Naive thymus-derived CD8-positive, alpha-beta T cell (primary cell): ENCODE data around the gene IL6R. TPM values are rescaled to one million over a fixed set of nuclear protein-coding genes. Genes with fewer than 3 reads are reported as not detected.
"Not testable (repeated sequence)": the region's sequence is repeated elsewhere in the genome, so short reads cannot be mapped to it uniquely, and the experiment has no call there.

Experiments
- ATAC-seq, 2 donors: fragments of 150-1000 bp; cut with Tn5 transposase in 1 of 2; sonication (Bioruptor Pico), chemical (Tn5 transposase) in 1 of 2; 1 replicate in 1 of 2; 2 replicates in 1 of 2; pipeline ENCODE4 v1.10.0; 2021; ENCODE audit warnings: mild to moderate bottlenecking in 2 of 2, moderate library complexity in 2 of 2
- POLR2A ChIA-PET: fragments of 350-600 bp; sonication (Branson Sonifier 250); formaldehyde crosslinking; loops from one replicate; lab custom pipeline; 2021; ENCODE audit warnings: antibody characterized with exemption; lab: Charles Lee
- DNase-seq, 10 donors: peaks; one replicate each; pipeline versions ENCODE4 v3.0.0 to v3.0.0-alpha.2; 2020 to 2022
- H3K27ac Mint-ChIP-seq, 10 donors: one replicate each; pipeline ENCODE4 v1.8.0; 2020 to 2022; ENCODE audit warnings: mild to moderate bottlenecking in 10 of 10, mixed read lengths in 10 of 10, moderate library complexity in 4 of 10, inconsistent platforms in 1 of 10
- H3K27me3 Mint-ChIP-seq, 5 donors: one replicate each; pipeline ENCODE4 v1.8.0; 2021 to 2022; ENCODE audit warnings: mixed read lengths in 5 of 5
- H3K36me3 Mint-ChIP-seq, 3 donors: one replicate each; pipeline ENCODE4 v1.8.0; 2020 to 2022; ENCODE audit warnings: mixed read lengths in 3 of 3, mild to moderate bottlenecking in 2 of 3, inconsistent platforms in 1 of 3
- H3K4me1 Mint-ChIP-seq, 4 donors: one replicate each; pipeline ENCODE4 v1.8.0; 2021 to 2022; ENCODE audit warnings: mixed read lengths in 4 of 4
- H3K4me3 Mint-ChIP-seq, 10 donors: one replicate each; pipeline ENCODE4 v1.8.0; 2020 to 2022; ENCODE audit warnings: mild to moderate bottlenecking in 10 of 10, mixed read lengths in 10 of 10, moderate library complexity in 6 of 10, inconsistent platforms in 1 of 10
- H3K9me3 Mint-ChIP-seq, 9 donors: one replicate each; pipeline ENCODE4 v1.8.0; 2020 to 2022; ENCODE audit warnings: mixed read lengths in 9 of 9, mild to moderate bottlenecking in 3 of 9, inconsistent platforms in 1 of 9, moderate library complexity in 1 of 9
- polyA plus RNA-seq, 3 donors: library from polyadenylated mRNA; unstranded; fragments of 300-500 nt; fragmentation: Illumina TruSeq; gene quantifications; one replicate each; pipeline ENCODE4 v1.2.3, GENCODE V29; 2021
- total RNA-seq, 8 experiments: library from RNA in 2 of 8; stranded (reverse) in 2 of 8; gene quantifications; one replicate each; pipeline ENCODE4 v1.2.3 and lab custom pipeline; 2021 to 2026

The IL6R gene
- total and polyA plus RNA-seq, 5 experiments from 2014 or later, result 20.1 to 49.9 (median 44.1) TPM

DNA sequence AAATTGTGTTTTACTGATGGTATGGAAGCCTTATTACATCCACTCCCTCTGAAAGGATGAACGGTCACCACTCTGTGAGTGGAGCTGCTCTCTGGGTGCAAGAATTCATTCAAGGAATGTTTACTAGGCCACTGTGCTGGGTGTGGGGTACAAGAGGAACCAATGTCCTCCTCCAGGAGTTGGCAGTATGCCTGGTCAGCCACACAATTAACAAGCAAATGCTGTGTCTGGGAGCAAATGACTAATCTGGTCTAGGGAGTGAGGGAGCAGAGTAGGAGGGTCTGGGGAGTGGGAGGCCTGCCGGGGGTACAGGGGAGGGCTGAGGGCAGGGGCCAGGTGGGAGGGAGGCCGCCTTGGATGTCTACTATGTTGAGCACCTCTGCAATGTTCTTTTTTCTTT is 69.7 kb downstream of the IL6R start:
- no peak for DNase-seq
- POLR2A ChIA-PET, result interaction anchor here (0.5 kb wide), 1 partner anchor 85 kb away, joined by 3 read pairs; no protein-coding TSS in a partner anchor
- Mint-ChIP-seq H3K36me3 (no peaks in the 10 kb centered on the region), H3K4me1 (peaks cover 2 to 9% (median 7%) of the 10 kb centered on the region in 4 donors), H3K9me3 (no peaks in the 10 kb centered on the region), H3K27me3 (no peaks in the 10 kb centered on the region), H3K4me3 (no peak overlapping the region), H3K27ac (peak overlapping the region in 2 of 10 donors; percentile 21 to 40)
- ATAC-seq, result no peak

GRCh38 chr1:154476791-154477190 is 71.6 kb downstream of the IL6R start:
- ATAC-seq (no peak), DNase-seq (no peak)
- Mint-ChIP-seq H3K4me1 (peaks cover 2 to 13% (median 9%) of the 10 kb centered on the region in 4 donors), H3K4me3 (no peak overlapping the region), H3K27ac (peak overlapping the region in 1 of 10 donors; percentile 61), H3K36me3 (no peaks in the 10 kb centered on the region), H3K27me3 (no peaks in the 10 kb centered on the region), H3K9me3 (no peaks in the 10 kb centered on the region)
- POLR2A ChIA-PET, result no interaction called here

DNA sequence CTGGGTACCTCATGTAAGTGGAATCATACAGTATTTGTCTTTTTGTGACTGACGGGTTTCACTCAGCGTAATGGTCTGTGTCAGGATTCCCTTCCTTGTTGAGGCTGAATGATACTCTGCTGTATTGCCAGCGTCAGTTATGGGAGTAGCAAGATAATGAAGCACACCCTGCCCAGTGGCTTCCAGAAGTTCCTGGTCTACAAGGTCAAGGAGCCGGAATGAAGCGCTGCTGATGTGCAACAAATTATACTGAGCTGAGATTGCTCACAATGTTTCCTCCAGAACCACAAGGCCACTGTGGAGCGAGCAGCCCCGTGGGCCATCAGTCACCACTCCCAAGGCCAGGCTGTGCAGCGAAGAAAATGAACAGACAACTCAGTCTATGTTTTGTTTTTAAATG is 72.9 kb downstream of the IL6R start:
- peaks cover 0 to 1% (median 0%) of the 10 kb centered on the region in 5 donors for H3K27me3 Mint-ChIP-seq
- H3K36me3 Mint-ChIP-seq, result no peaks in the 10 kb centered on the region
- POLR2A ChIA-PET, result interaction anchor here (0.6 to 1.0 kb wide), 2 partner anchors 83 to 144 kb away, joined by 3 to 4 read pairs; no protein-coding TSS in a partner anchor
- DNase-seq (no peak), ATAC-seq (no peak)
- H3K4me1 Mint-ChIP-seq, result peaks cover 2 to 13% (median 9%) of the 10 kb centered on the region in 4 donors
- no peak overlapping the region for H3K4me3 Mint-ChIP-seq
- H3K27ac Mint-ChIP-seq, result no peak overlapping the region
- no peaks in the 10 kb centered on the region for H3K9me3 Mint-ChIP-seq

GRCh38 chr1:154478639-154479038 is 73.5 kb downstream of the IL6R start:
- Mint-ChIP-seq H3K36me3 (no peaks in the 10 kb centered on the region), H3K4me3 (no peak overlapping the region), H3K4me1 (peaks cover 2 to 13% (median 9%) of the 10 kb centered on the region in 4 donors), H3K27me3 (peaks cover 0 to 7% (median 0%) of the 10 kb centered on the region in 5 donors), H3K27ac (peak overlapping the region in 4 of 10 donors; percentile 24 to 64 (median 37)), H3K9me3 (no peaks in the 10 kb centered on the region)
- DNase-seq, result peak in 3 of 10 donors; percentile 4 to 41 (median 24)
- no peak for ATAC-seq
- POLR2A ChIA-PET, result interaction anchor here (1.7 kb wide), 1 partner anchor 75 kb away, joined by 4 read pairs; no protein-coding TSS in a partner anchor

GRCh38 chr1:154479764-154480421 is 74.8 kb downstream of the IL6R start:
- ATAC-seq, result peak; percentile 83 to 91
- H3K27me3 Mint-ChIP-seq, result peaks cover 0 to 8% (median 0%) of the 10 kb centered on the region in 5 donors
- no peaks in the 10 kb centered on the region for H3K36me3 Mint-ChIP-seq
- POLR2A ChIA-PET, result interaction anchor here (1.7 kb wide), 1 partner anchor 77 kb away, joined by 4 read pairs; no protein-coding TSS in a partner anchor
- DNase-seq, result peak in 9 of 10 donors; percentile 32 to 82 (median 66)
- H3K4me3 Mint-ChIP-seq, result no peak overlapping the region
- no peak overlapping the region for H3K27ac Mint-ChIP-seq
- H3K4me1 Mint-ChIP-seq, result peaks cover 2 to 13% (median 9%) of the 10 kb centered on the region in 4 donors
- no peaks in the 10 kb centered on the region for H3K9me3 Mint-ChIP-seq

DNA sequence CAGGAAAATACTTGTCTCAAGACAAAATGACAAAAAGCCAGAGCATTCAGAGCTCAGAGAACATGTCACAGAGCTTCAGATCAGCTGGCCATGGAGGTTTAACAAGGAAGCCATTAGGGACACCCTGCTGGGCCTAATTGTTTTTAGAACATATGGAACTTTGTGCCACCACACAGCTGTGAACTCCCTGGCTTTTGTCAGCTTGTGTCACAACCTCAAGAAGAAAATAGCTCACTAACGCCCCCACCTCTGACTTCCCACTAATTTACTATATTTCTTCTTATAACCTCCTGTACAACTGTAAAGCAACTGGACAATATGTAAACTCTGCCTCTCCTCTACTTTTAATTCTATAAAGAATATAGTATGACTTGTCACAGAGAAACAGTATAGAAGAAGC is 75.9 kb downstream of the IL6R start:
- ATAC-seq (no peak), DNase-seq (no peak)
- POLR2A ChIA-PET, result interaction anchor here (1.1 kb wide), 1 partner anchor 66 kb away, joined by 4 read pairs; no protein-coding TSS in a partner anchor
- H3K36me3 Mint-ChIP-seq, result no peaks in the 10 kb centered on the region
- H3K27ac Mint-ChIP-seq, result no peak overlapping the region
- no peak overlapping the region for H3K4me3 Mint-ChIP-seq
- peaks cover 0 to 8% (median 0%) of the 10 kb centered on the region in 5 donors for H3K27me3 Mint-ChIP-seq
- no peaks in the 10 kb centered on the region for H3K9me3 Mint-ChIP-seq
- peaks cover 2 to 13% (median 9%) of the 10 kb centered on the region in 4 donors for H3K4me1 Mint-ChIP-seq

DNA sequence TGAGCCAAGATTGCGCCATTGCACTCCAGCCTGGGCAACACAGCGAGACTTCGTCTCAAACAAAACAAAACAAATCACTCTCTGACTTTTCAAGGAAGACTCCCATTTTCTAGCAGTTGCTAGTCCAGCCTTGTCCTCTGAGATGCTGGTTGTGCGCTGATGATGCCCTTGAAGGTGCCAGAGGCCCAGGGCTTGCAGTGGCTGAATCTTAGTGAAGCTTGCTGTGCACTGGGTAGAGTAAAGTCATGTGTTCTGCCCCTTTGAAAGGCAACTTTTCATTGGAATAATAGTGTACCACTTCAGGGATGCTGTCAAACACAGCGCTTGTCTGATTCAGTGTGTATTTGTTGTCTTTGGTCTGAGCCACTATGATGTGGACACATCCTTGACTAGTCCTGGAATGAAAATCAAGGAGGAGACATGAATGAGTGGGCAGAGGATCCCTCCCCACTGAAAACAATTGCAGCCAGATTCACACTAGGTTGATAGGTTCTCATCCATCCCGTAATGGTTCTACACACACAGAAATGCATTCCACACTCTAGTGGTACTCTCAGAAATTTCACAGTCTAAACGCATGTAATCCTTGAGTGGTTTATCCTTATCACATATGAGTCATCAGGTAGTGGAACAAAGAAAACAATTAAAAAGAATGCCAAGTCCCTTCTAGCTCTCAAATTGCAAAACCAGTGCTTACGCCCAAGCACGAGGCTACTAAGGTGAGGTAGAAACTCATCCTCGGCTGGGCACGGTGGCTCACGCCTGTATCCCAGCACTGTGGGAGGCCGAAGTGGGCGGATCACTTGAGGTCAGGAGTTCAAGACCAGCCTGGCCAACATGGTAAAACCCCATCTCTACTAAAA is 79.0 kb downstream of the IL6R start:
- Mint-ChIP-seq H3K4me3 (no peak overlapping the region), H3K27ac (peak overlapping the region in 1 of 10 donors; percentile 53), H3K36me3 (no peaks in the 10 kb centered on the region), H3K27me3 (peaks cover 0 to 8% (median 2%) of the 10 kb centered on the region in 5 donors), H3K4me1 (peaks cover 2 to 5% (median 2%) of the 10 kb centered on the region in 4 donors), H3K9me3 (no peaks in the 10 kb centered on the region)
- no peak for DNase-seq
- POLR2A ChIA-PET, result interaction anchor here (0.7 kb wide), 1 partner anchor 51 kb away, joined by 3 read pairs; no protein-coding TSS in a partner anchor
- ATAC-seq, result no peak

GRCh38 chr1:154485106-154485505 is 80.0 kb downstream of the IL6R start:
- Mint-ChIP-seq H3K27ac (peak overlapping the region in 1 of 10 donors; percentile 41), H3K9me3 (no peaks in the 10 kb centered on the region), H3K4me1 (peaks cover 0 to 2% (median under 1%) of the 10 kb centered on the region in 4 donors), H3K27me3 (peaks cover 0 to 8% (median 3%) of the 10 kb centered on the region in 5 donors), H3K4me3 (no peak overlapping the region), H3K36me3 (no peaks in the 10 kb centered on the region)
- ATAC-seq (no peak), DNase-seq (no peak)
- POLR2A ChIA-PET, result interaction anchor here (0.8 to 1.0 kb wide), 2 partner anchors 9 to 12 kb away, joined by 3 to 5 read pairs; no protein-coding TSS in a partner anchor

- Mint-ChIP-seq H3K9me3 (no peaks in the 10 kb centered on the region), H3K4me3 (no peak overlapping the region), H3K4me1 (peaks cover 0 to 7% (median 2%) of the 10 kb centered on the region in 4 donors), H3K36me3 (no peaks in the 10 kb centered on the region), H3K27ac (peak overlapping the region in 2 of 10 donors; percentile 31 to 63), H3K27me3 (peaks cover 0 to 8% (median 3%) of the 10 kb centered on the region in 5 donors)
- no peak for ATAC-seq
- POLR2A ChIA-PET, result interaction anchor here (1.0 kb wide), 1 partner anchor 11 kb away, joined by 3 read pairs; no protein-coding TSS in a partner anchor
- DNase-seq, result no peak
Measured at GRCh38 chr1:154485910-154486496, 80.9 kb downstream of the IL6R start.

GRCh38 chr1:154486756-154487155 is 81.6 kb downstream of the IL6R start:
- H3K9me3 Mint-ChIP-seq, H3K27me3 Mint-ChIP-seq, ATAC-seq, DNase-seq, H3K27ac Mint-ChIP-seq, H3K36me3 Mint-ChIP-seq, POLR2A ChIA-PET, H3K4me3 Mint-ChIP-seq: not testable (repeated sequence)
- peaks cover 0 to 10% (median 3%) of the 10 kb centered on the region in 4 donors for H3K4me1 Mint-ChIP-seq

GRCh38 chr1:154488922-154489321 is 83.8 kb downstream of the IL6R start:
- Mint-ChIP-seq H3K9me3 (no peaks in the 10 kb centered on the region), H3K4me3 (no peak overlapping the region), H3K36me3 (no peaks in the 10 kb centered on the region), H3K27ac (no peak overlapping the region), H3K27me3 (peaks cover 0 to 3% (median 0%) of the 10 kb centered on the region in 5 donors), H3K4me1 (peaks cover 10 to 32% (median 19%) of the 10 kb centered on the region in 4 donors)
- ATAC-seq (no peak), DNase-seq (no peak)
- POLR2A ChIA-PET, result no interaction called here

DNA sequence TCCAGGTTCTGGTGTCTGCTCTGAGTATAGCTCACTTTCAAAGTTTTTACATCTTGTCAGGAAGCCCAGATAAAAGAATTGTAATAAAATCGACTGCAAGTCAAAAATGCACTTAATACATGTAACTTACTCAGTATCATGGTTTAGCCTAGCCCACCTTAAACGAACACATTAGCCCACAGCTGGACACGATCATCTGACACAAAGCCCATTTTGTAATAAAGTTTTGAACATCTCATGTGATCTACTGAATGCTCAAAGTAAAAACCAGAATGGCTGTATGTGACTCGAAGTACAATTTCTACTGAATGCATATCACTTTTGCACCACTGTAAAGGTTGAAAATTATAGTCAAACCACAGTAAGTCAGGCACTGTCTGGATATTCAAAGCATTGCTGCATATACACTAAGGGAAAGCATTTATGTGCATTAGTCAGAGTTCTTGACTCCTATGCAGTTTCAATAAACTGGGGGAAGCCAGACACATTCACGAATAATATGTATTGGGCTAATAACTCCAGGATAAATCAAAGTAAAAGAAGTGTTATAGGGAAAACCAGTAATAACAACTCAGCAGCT is 84.6 kb downstream of the IL6R start:
- Mint-ChIP-seq H3K36me3 (no peaks in the 10 kb centered on the region), H3K4me1 (peaks cover 10 to 36% (median 20%) of the 10 kb centered on the region in 4 donors), H3K27ac (no peak overlapping the region), H3K9me3 (no peaks in the 10 kb centered on the region), H3K4me3 (no peak overlapping the region), H3K27me3 (peaks cover 0 to 3% (median 0%) of the 10 kb centered on the region in 5 donors)
- ATAC-seq, result no peak
- DNase-seq, result no peak
- POLR2A ChIA-PET, result no interaction called here
